ENCODE results near the gene HTR3B. TPM values are rescaled to one million over a fixed set of nuclear protein-coding genes. Genes with fewer than 3 reads are reported as not detected.
"Not testable (repeated sequence)": the region's sequence is repeated elsewhere in the genome, so short reads cannot be mapped to it uniquely, and the experiment has no call there.

HTR3B gene
- total and polyA plus RNA-seq, 8 donors = 0.18 TPM; not detected in 7

DNA sequence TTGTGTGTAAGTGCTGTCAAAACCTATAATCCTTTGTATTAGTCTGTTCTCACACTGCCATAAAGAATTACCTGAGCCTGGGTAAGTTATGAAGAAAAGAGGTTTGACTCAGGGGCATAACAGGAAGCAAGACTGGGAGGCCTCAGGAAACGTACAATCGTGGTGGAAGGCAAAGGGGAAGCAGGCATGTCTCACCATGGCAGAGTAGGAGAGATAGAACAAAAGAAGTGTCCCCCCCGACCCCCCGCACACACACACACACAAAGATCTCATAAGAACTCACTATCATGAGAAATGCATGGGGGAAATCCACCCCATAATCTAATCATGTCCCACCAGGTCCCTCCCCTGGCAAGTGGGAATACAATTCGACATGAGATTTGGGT is 26.9 kb upstream of the HTR3B start:
- Histone ChIP-seq H3K9me3 (no peaks in the 10 kb centered on the region), H3K27ac (no peak overlapping the region), H3K4me1 (peaks cover 12 to 29% (median 22%) of the 10 kb centered on the region in 4 donors), H3K36me3 (no peaks in the 10 kb centered on the region), H3K4me3 (no peak overlapping the region), H3K27me3 (no peaks in the 10 kb centered on the region)
- TF ChIP-seq POLR2AphosphoS5 (IDR thresholded peaks at IDR 0.05) (no peak), POLR2A (IDR thresholded peaks at IDR 0.05) (no peak), EP300 (IDR thresholded peaks at IDR 0.05) (no peak)
- TF ChIP-seq, protein P1, sequence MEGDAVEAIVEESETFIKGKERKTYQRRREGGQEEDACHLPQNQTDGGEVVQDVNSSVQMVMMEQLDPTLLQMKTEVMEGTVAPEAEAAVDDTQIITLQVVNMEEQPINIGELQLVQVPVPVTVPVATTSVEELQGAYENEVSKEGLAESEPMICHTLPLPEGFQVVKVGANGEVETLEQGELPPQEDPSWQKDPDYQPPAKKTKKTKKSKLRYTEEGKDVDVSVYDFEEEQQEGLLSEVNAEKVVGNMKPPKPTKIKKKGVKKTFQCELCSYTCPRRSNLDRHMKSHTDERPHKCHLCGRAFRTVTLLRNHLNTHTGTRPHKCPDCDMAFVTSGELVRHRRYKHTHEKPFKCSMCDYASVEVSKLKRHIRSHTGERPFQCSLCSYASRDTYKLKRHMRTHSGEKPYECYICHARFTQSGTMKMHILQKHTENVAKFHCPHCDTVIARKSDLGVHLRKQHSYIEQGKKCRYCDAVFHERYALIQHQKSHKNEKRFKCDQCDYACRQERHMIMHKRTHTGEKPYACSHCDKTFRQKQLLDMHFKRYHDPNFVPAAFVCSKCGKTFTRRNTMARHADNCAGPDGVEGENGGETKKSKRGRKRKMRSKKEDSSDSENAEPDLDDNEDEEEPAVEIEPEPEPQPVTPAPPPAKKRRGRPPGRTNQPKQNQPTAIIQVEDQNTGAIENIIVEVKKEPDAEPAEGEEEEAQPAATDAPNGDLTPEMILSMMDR (IDR thresholded peaks at IDR 0.05) = no peak
- no peak for DNase-seq
- intact Hi-C loops (cut with DNase I; ENCODE audit: low total_unique reads) = no loop called here
- 72 to 80% (median 79%) methylated on average over 5 of the region's 5 CpGs for WGBS, 5 donors

DNA sequence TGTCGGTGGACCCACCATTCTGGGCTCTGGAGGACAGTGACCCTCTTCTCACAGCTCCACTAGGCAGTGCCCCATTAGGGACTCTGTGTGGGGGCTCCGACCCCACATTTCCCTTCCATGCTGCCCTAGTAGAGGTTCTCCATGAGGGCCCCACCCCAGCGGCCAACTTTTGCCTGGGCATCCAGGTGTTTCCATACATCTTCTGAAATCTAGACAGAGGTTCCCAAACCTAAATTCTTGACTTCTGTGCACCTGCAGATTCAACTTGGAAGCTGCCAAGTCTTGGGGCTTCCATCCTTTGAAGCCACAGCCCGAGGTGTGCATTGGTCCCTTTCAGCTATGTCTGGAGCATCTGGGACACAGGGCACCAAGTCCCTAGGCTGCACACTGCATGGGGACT is 25.1 kb upstream of the HTR3B start:
- intact Hi-C loops (cut with DNase I; ENCODE audit: low total_unique reads); H3K27me3 ChIP-seq; H3K4me3 ChIP-seq; H3K9me3 ChIP-seq; DNase-seq; H3K27ac ChIP-seq; H3K36me3 ChIP-seq: not testable (repeated sequence)
- 87 to 97% (median 93%) methylated on average over 3 to 4 of the region's 4 CpGs for WGBS, 5 donors
- H3K4me1 ChIP-seq = peaks cover 0 to 11% (median 7%) of the 10 kb centered on the region in 4 donors

DNA sequence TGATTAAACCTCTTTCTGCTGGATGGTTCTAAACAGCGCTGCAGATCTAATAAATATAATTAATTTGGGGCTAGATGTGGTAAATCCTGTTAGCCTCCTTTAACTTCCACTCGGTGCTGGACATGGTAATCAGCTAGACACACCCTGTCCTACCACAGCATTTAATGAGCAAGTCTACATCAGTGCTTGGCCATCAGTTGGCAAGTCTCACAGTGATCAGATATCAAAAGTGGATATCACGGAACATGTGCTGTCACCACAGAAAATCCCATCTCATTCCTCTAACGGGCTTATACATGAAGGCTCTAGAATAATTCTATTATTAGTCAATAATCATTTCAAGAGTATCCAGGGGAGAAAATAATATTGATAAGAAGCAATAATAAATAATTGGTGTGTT is 23.6 kb upstream of the HTR3B start:
- no peak for DNase-seq
- TF ChIP-seq POLR2AphosphoS5 (IDR thresholded peaks at IDR 0.05) (no peak), EP300 (IDR thresholded peaks at IDR 0.05) (no peak), POLR2A (IDR thresholded peaks at IDR 0.05) (no peak)
- TF ChIP-seq, protein P1 (IDR thresholded peaks at IDR 0.05) = no peak
- H3K4me3 ChIP-seq = no peak overlapping the region
- peaks cover 0 to 7% (median 3%) of the 10 kb centered on the region in 4 donors for H3K4me1 ChIP-seq
- intact Hi-C loops (cut with DNase I; ENCODE audit: low total_unique reads) = no loop called here
- no peaks in the 10 kb centered on the region for H3K36me3 ChIP-seq
- WGBS, 5 donors = 75 to 84% (median 80%) methylated on average over 4 of the region's 4 CpGs
- H3K27ac ChIP-seq = no peak overlapping the region
- H3K9me3 ChIP-seq = no peaks in the 10 kb centered on the region
- H3K27me3 ChIP-seq = no peaks in the 10 kb centered on the region

DNA sequence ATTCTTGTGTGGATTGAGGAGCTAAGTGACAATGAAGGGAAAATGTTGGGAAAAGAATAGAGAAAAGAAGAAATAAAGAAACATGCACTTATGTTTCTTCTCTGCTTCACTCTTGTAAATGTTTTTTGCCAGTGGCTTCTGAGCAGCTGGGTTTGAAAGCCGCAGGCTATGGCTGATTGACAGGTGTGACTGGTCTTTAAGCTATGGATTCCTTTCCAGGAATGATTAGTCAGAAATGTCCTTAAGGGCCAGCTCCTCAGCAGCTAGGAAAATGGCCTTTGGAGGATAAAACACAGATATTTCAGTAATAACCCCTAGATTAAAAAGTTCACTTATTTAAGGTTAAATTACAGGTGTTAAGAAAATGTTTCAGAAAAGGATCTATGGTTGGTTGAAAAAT is 22.7 kb upstream of the HTR3B start:
- Histone ChIP-seq H3K36me3 (no peaks in the 10 kb centered on the region), H3K4me3 (no peak overlapping the region), H3K4me1 (no peaks in the 10 kb centered on the region), H3K27ac (no peak overlapping the region), H3K27me3 (no peaks in the 10 kb centered on the region), H3K9me3 (no peaks in the 10 kb centered on the region)
- DNase-seq = no peak
- 67 to 83% (median 77%) methylated on average over 1 of the region's 1 CpG for WGBS, 5 donors
- TF ChIP-seq POLR2A (IDR thresholded peaks at IDR 0.05) (no peak), EP300 (IDR thresholded peaks at IDR 0.05) (no peak), POLR2AphosphoS5 (IDR thresholded peaks at IDR 0.05) (no peak)
- TF ChIP-seq, protein P1 (IDR thresholded peaks at IDR 0.05) = no peak
- intact Hi-C loops (cut with DNase I; ENCODE audit: low total_unique reads) = no loop called here

DNA sequence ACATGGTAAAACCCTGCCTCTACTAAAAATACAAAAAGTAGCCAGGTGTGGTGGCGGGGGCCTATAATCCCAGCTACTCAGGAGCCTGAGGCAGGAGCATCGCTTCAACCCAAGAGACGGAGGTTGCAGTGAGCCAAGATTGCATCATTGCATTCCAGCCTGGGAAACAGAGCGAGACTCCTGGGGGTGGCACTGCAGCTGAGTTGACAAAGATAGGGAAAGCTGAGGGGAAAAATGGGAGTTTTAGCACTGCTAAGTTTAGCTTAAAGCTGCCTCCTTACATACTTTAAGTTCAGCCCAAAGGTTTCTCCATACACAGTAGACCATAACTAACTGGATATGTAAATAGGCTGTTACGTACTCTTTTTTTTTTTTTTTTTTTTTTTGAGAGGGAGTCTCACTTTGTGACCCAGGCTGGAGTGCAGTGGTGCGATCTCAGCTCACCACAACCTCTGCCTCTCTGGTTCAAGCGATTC is 20.2 kb upstream of the HTR3B start:
- H3K4me3 ChIP-seq = no peak overlapping the region
- no peaks in the 10 kb centered on the region for H3K27me3 ChIP-seq
- no peak overlapping the region for H3K27ac ChIP-seq
- TF ChIP-seq, protein P1 (IDR thresholded peaks at IDR 0.05) = no peak
- TF ChIP-seq EP300 (IDR thresholded peaks at IDR 0.05) = no peak
- TF ChIP-seq POLR2A (IDR thresholded peaks at IDR 0.05) = no peak
- TF ChIP-seq POLR2AphosphoS5 (IDR thresholded peaks at IDR 0.05) = no peak
- H3K9me3 ChIP-seq = no peaks in the 10 kb centered on the region
- no peaks in the 10 kb centered on the region for H3K36me3 ChIP-seq
- 75 to 90% (median 86%) methylated on average over 7 of the region's 7 CpGs for WGBS, 5 donors
- H3K4me1 ChIP-seq = no peaks in the 10 kb centered on the region
- intact Hi-C loops (cut with DNase I; ENCODE audit: low total_unique reads) = no loop called here
- DNase-seq = no peak
